Epithelial cell of proximal tubule (primary cell): ENCODE measurements around the gene VDAC1. TPM values are rescaled to one million over a fixed set of nuclear protein-coding genes. Genes with fewer than 3 reads are reported as not detected.

ENCODE experiments used
- DNase-seq: peaks from one replicate; pipeline ENCODE4 v3.0.0-alpha.2; 2011; ENCODE audit warnings: low read depth
- H3K4me3 ChIP-seq: 2 replicates; pipeline ENCODE4 v1.5.1; 2011; ENCODE audit warnings: low read depth, mild to moderate bottlenecking, low read length
- total RNA-seq: library from RNA; depleted of rRNA; stranded (reverse); fragments of >200 nt; gene quantifications from 2 replicates; pipeline ENCODE4 v1.2.3, GENCODE V29; 2015
- TF ChIP-seq, protein P1 (sequence below): conservative IDR thresholded peaks from 2 replicates; pipeline ENCODE4 v1.5.1; 2012; ENCODE audit warnings: low read depth, mild to moderate bottlenecking, low read length

VDAC1 gene
- total RNA-seq, 1 donor from 2014 or later = 295 TPM

DNA sequence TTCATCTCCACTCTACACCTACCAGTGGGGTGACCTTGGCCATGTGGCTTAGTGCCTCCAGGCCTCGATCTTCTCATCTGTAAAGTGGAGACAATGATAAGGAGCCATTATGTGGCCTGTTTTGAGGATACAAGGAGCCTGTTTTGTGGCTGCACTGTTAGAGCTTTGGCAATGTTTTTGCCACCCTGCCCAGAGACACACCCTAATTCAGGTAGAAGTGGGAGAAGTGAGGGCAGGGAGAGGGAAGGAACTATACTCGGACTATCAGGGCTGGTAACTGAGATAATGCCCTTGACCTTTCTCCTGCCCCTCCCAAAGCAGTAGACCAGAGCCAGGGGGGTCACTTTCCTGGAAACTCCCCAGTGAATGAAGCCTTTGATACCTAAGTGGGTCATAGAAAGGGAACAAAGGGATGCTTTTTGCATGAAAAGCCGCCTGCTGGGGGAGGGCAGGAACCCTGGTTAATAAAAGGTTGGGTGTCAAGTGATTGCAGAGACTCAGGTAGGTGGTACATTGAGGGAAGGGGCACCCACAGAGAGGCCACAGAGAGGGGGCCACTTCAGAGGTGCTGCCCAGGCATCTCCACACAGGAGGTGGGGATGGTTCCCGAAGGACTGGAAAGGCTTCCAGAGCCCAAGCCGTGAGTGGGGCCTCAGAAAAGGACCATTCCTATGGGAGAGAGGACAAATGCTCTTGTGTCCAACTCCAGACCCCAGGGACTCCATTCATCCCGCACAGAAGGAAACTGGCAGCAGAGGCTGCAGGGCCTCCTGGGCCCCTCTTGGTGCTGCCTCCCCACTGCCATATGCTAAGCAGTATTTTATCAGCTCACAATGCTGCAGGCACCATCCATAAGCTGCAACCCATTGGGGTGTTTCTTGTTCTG, 42.3 kb upstream of the VDAC1 start:
- TF ChIP-seq, protein P1, sequence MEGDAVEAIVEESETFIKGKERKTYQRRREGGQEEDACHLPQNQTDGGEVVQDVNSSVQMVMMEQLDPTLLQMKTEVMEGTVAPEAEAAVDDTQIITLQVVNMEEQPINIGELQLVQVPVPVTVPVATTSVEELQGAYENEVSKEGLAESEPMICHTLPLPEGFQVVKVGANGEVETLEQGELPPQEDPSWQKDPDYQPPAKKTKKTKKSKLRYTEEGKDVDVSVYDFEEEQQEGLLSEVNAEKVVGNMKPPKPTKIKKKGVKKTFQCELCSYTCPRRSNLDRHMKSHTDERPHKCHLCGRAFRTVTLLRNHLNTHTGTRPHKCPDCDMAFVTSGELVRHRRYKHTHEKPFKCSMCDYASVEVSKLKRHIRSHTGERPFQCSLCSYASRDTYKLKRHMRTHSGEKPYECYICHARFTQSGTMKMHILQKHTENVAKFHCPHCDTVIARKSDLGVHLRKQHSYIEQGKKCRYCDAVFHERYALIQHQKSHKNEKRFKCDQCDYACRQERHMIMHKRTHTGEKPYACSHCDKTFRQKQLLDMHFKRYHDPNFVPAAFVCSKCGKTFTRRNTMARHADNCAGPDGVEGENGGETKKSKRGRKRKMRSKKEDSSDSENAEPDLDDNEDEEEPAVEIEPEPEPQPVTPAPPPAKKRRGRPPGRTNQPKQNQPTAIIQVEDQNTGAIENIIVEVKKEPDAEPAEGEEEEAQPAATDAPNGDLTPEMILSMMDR = no peak
- DNase-seq = no peak
- H3K4me3 ChIP-seq = no peak overlapping the region

DNA sequence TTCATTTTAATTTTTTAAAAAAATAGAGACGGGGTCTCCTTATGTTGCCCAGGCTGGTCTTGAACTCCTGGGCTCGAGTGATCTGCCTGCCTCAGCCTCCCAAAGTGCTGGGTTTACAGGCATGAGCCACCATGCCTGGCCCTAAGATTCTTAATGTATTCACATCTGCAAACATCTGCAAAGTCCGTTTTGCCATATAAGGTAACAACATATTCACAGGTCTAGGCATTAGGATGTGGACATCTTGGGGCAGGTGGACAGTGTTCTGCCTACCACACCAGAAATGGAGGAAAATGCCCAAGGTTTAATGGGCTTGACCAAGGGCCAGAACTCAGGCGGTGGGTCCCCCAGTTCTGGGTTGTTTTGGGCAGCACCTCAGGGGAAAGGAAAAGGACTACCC, 41.6 kb upstream of the VDAC1 start:
- no peak overlapping the region for H3K4me3 ChIP-seq
- no peak for DNase-seq
- TF ChIP-seq, protein P1 = no peak

DNA sequence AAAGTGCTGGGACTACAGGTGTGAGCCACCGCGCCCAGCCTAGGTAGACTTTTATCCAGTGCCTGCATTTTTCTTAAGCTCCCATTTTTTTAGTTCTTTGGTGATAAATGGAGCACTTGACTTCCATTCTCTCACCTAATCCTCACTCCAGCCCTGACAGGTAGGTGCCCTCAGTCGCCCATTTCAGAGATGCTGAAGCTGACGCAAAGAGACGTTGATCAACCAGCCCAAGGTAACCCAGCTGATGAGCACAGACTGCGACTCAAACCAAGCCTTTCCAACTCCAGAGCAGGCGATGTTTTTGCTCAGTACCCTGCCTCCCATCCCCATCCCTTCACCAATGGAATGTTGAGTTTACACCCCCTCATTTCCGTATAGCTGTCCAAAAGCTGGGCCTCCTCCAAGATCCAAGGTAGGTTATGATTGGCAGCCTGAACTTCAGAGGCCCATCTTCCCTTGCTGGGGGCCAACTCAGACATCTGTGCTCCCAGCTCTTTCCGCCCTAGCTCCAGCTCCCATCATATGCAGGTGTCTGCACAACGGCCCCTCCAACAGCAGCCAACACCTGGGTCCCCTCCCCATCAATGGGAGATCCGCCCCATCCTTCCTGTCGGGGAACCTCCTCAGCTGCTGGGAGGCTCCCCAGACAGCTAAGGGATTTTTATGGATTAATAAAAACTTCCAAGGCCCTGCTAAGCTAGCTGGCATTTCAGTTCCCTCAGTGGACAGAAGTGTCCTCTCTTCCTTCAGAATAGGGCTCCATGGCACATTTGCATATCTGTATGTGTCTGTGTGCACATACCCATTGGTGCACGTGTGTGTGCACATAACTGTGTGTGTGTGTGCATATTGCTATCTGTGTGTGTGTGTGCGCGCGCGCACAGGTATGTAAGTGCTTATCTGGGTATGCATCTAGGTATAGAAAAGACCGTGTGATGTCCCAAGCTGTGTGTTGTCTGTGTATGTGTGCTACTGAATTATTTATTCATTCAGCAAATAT, 39.3 kb upstream of the VDAC1 start:
- no peak for DNase-seq
- no peak overlapping the region for H3K4me3 ChIP-seq
- TF ChIP-seq, protein P1 = no peak

DNA sequence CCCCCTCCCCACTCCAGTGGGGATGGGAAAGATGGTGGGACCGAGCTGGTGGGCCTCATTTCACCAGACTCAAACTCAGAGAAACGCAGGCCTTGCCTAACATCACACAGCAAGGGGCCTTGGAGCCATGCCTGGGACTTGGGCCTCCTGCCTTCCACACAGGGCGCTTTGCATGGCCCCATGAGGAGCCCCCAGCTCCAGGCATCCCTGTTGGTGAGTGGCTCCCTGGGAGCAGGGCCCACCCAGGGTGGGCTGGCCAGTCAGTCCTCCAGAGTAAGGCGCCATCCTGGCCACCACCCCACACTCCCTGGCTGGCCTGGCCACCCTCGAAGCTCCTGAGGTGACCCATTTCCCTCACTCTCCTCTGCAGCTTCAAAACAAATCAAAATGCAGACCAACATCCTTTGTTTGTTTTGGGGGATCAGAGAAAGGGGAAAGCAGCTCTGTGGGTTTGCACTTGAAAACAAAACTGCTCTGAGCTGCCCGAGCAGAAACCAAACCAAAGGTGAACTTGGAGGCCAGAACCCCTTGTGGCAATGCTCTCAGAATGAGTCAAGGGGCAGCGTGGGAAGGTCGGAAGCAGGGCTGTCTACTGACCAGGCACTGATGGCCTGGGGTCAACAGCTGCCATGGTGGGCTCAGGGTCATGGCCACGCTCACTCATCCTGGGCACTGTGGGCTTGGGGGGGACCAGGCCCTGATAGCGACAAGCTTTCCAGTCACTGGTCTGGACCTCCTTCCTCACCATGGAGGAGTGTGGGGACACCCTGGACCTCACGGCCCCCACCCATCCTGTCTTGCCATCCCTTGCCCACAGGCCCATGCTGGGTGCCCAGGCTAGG, 37.0 kb upstream of the VDAC1 start:
- TF ChIP-seq, protein P1 = no peak
- no peak for DNase-seq
- H3K4me3 ChIP-seq = no peak overlapping the region

DNA sequence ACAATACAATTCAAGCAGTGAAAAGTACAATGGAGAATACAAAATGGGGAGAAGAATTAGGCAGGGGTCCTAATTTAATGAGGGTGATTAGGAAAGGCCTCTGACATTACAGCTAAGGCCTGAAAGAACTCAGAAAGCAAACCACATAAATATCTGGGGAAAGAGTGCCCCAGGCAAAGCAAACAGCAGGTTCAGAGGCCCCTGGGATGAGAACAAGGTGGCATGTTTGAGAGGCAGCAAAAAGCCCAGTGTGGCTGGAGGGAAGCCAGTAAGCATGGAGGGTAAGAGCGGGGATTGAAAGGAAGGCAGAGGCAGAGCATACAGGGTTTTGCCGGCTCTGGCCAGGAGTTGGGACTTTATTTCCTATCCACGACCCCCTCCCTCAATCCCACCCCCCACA, 33.4 kb upstream of the VDAC1 start:
- TF ChIP-seq, protein P1 = no peak
- no peak for DNase-seq
- no peak overlapping the region for H3K4me3 ChIP-seq

DNA sequence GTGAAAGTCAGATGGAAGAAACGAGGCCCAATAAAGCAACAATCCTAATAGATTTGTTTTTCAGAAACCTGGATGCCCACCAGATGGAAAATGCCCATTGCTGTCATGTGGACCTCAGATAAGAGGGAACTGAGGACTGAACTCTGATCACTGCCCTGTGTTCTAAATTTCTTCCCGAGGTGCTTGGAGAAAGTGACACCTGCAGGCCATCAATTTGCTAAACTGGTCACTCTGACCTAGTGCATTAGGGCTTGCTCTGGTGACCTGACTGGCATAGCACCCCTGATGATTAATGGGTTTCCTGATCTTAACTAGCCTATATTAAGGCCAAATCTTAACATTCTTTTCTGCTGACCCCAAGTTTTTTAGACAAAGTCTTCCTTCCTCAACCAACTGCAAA, 32.4 kb upstream of the VDAC1 start:
- no peak overlapping the region for H3K4me3 ChIP-seq
- TF ChIP-seq, protein P1 = peak; percentile 13
- no peak for DNase-seq
